HG03432 (cell line): Measurements from ENCODE around the gene SCAND1.
"Not testable (repeated sequence)": the region's sequence is repeated elsewhere in the genome, so short reads cannot be mapped to it uniquely, and the experiment has no call there.

Source experiments
- ATAC-seq: cut with Tn5 transposase; IDR thresholded peaks from one replicate; pipeline ENCODE4 v1.9.1; 2021; ENCODE audit warnings: mild to moderate bottlenecking, moderate library complexity; ENCODE audit not compliant: unreplicated experiment

SCAND1 gene

DNA sequence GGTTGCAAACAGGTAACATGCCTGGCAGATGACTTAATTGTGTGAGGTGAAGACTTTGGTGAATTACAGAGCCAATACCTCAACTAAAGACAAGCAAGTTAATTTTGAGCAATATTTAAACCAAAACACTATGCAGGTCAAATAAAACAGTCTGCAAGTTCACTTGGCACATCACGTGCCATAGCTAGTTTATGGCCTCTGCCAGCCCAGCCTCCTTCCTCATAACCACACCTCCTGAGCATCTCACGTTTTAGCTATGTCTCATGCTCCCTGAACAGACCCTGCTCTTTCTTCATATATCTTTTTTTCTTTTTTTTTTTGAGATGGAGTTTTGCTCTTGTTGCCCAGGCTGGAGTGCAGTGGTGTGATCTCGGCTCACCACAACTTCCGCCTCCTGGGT lies 9.6 kb upstream of the SCAND1 start:
- ATAC-seq: no peak

DNA sequence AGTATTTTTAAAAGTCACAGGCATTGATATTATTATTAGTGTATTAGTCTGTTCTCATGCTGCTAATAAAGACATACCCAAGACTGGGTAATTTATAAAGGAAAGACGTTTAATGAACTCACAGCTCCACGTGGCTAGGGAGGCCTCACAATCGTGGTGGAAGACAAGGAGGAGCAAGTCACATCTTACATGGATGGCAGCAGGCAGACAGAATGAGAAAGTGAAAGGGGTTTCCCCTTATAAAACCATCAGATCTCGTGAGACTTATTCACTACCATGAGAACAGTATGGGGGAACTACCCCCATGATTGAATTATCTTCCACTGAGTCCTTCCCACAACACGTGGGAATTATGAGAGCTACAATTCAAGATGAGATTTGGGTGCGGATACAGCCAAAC lies 5.0 kb upstream of the SCAND1 start:
- not testable (repeated sequence) for ATAC-seq

DNA sequence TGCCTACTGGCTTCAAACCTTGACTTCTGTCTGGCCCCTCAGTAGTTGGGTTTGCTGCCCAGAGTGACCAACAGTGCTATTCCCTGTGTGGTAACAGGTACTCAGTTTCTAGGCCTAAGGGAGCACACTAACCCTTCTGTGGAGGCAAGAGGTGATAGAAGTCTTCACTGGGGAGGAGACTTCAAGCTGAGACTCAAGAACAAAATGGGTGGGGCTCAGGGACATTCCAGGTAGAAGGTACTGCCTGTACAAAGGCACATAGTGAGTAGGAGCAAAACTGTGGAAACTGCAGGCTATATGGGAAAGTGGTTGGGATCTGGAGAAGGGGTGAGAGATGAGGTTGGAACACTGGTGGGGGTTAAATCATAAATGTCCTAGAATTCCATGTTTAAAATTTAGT lies 2.3 kb upstream of the SCAND1 start:
- no peak for ATAC-seq

DNA sequence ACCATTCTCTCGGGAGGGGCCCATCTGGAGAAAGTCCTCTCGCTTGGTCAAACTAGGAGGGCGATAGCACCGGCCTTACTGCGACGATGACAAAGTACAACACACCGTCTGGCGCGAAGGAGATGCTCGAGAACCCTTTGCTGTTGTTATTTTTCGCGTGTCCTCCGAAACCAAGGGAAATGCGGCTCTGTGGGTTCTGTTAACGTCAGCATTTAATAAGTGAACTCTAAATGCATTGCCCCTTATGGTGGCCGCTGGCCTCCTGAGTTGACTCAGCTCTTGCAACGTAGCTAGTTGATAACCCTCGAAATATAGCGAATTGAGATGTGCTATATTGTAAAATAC lies 577 bp upstream of the SCAND1 start:
- no peak for ATAC-seq

DNA sequence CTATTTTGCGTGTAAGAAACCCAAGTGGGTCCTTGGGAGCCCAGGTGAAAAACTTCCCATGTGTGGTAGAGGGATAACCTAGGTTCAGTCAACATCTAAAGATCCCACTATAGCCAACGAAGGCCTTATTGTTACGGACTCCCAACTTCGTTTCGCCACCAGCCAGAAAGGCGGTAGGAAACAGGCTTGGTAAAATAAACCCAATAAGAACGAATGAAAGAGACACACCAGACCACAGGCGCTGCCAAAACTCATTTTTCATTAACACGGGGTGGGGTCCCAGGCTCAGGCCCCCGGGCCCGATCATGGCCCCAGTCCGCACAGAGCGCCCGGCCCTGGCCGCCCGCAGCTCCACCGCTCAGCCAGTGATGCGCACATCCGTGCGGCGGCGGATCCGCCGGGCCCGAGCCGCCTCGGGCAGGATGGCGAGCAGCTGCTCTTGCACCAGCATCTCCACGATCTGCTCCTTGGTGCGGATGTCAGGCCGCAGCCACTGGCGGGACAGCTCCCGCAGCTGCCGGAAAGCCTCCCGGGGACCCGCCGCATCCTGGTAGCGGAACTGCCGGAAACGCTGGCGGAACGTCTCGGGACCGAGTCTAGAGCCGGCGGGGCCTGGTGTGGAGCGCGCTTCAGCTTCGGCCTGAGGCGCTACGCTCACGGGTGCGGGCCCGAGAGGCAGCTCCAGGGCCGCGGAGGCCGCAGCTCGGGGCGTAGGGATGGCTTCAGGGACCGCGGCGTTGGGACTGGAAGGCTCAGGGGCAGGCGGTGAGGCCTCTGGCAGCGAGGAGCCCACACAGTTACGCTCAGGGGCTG lies 709 bp downstream of the SCAND1 start:
- ATAC-seq: peak; percentile 36

DNA sequence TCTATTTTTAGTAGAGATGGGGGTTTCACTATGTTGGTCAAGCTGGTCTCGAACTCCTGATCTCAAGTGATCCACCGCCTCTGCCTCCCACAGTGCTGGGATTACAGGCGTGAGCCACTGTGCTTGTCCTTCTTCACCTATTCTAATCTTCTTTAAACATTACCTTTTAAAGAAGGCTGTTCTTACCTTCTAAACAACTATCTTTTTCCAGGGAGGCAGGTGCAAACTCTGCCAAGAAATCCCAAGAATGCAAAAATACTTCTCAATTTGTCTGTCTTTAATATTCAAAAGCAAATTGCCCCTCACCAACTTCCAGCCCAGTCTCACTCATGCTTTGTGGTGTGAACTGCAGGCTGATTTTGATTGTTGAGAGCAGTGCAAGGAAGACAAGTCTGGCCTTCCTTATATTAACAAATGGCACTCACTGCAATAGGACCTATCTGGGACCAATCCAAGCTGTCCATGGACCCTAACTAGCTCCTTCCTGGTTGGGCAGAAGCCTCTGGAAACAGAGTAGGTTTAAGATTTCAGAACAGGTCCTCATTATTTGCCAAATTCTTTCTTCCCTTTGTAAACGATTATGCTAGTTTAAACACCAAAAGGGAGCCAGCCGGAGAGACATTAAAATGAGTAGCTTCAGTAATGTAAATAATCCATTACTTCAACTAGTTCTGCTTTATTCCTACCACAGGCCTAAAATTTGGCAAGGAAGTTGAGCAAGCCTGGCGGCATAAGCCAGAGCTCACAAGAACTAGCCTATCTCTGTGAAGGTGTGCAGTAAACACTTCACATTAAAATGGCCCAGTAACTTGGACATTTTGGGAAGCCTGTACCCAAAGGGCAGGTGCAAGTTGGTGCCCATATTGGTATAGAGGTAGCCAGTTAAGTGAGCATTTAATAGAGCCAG lies 1.6 kb downstream of the SCAND1 start:
- no peak for ATAC-seq

DNA sequence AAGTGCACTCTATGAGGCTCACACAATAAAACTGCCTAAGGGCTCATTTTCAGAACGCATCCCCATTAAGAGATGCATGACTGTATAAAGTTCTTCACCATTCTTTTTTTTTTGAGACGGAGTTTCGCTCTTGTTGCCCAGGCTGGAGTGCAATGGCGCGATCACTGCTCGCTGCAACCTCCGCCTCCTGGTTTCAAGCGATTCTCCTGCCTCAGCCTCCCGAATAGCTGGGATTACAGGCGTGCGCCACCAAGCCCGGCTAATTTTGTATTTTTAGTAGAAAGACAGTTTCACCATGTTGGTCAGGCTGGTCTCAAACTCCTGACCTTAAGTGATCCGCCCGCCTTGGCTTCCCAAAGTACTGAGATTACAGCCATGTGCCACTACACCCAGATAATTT lies 2.2 kb downstream of the SCAND1 start:
- ATAC-seq: not testable (repeated sequence)

DNA sequence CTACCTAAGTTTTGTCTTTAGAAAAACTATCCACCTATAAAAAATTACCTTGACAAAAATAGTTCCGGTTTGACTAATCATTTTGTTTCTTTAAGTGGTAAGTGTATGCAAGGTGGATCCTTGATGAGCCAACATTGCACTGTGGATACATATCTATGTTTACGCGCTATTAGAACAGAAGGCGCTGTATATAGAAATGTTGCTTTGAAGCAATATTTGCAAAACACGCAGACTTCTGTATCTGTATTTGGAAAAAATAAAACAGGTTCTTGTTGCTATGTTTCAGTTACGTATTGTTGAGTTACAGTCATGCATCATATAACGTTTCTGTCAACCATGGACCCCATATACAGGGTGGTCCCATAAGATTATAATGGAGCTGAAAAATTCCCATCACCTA lies 4.2 kb downstream of the SCAND1 start:
- ATAC-seq: no peak

DNA sequence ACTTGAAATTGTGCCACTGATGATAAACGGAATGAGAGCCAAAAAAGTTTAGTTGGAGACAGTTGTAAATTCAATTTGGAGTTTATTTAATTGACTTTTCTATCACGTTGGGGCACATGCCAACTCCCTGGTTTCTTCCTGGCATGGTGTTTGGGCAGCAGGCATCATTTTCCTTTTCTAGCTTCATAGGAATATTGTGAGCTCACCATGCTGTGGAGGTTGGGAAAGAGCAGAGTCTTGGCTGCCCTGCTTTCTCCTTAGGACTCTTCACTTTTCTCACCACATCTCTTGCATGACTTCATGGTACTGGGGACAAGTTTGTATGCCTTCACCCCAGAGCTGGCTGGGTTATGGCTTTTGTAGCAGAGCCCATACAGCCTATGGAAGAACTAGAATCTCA lies 6.4 kb downstream of the SCAND1 start:
- ATAC-seq: no peak

DNA sequence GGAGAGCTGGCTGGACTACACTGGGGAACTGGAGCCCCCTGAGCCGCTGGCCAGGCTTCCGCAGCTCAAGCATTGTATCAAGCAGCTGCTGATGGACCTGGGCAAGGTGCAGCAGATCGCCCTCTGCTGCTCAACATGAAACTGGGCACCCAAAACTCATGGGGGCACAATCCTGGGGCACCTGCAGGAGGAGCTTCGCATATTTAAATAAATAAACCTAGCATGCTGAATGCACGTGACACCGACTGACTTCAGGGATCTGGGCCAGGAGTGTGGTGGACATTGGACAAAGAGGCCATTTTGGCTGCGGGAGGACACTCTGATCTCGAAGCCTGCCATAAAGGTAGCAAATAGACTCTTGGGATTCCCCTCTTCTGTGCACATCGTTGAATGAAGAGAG lies 6.8 kb downstream of the SCAND1 start:
- no peak for ATAC-seq

DNA sequence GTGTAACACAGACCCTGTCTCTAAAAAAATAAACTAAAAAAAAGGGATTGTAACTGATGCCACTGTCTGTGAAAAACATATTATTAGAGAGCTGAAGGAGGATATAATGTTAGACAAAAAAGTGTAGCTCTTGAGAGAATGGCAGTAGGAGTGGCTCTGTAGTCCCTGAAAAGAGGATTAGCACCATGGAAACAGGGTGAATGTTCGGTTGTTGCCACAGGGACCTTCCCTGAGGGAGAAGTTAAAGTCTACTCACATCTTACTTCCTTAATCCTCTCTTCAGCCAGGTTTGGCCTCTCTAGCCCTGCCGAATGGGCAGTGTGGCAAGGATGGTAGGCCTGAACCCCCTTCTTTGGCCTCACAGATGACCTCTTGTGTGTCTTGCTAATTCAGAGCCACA lies 12.1 kb downstream of the SCAND1 start:
- no peak for ATAC-seq

DNA sequence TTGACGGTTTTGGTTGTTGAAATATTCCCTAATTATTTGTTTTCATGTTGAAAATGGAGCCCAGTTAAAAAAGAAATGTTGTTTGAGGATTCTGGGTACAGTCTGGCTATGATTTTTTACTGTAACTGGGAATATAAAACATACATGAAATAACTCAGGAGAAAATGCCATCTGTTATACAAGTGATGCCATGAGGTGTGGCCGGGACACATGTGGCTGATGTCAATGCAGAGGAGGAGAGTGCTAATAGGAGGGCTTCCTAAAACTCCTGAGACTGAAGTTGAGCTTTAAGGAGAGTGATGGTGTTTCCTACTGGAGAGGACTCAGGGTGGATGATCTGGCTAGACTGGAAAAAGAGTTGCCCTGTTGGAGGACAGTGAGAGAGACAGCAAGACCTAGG lies 12.7 kb downstream of the SCAND1 start:
- no peak for ATAC-seq

DNA sequence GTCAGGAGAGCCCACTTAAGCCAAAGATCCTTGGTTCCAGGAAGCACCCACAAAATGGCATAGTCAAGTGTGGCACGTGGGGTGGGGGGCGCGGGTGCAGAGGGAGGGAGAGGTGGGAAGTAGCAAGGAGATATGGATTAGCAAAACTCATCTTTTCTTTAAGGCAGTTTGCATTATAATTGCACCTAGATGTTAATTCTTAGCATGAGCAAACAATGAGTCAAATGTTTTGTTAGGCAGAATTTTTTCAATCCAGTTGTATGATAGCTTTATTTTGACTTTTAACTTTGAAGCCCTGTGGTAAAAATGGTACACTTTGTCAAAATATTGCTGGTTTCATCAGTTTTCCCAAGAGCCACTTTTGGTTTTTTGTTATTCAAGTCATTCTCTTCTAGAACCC lies 15.0 kb downstream of the SCAND1 start:
- ATAC-seq: no peak

DNA sequence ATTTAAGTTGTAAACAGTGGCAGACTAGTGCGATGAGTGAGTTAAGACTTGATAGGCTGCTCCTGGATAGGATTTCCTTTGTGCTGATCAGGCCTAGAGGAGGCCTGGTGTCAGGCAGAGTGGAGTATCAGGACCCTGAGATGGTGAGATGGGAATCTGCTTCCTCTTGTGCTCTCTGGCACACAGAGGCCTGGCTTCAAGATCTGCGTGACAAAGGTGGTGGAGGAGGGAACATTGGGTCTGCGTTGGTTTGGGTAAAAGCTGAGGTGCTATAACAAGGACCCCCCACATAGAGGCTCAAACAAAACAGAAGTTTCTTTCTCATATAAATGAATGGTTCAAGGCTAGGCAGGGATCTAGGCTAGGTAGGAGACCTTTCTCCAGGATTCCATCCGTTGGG lies 20.3 kb downstream of the SCAND1 start:
- ATAC-seq: no peak

DNA sequence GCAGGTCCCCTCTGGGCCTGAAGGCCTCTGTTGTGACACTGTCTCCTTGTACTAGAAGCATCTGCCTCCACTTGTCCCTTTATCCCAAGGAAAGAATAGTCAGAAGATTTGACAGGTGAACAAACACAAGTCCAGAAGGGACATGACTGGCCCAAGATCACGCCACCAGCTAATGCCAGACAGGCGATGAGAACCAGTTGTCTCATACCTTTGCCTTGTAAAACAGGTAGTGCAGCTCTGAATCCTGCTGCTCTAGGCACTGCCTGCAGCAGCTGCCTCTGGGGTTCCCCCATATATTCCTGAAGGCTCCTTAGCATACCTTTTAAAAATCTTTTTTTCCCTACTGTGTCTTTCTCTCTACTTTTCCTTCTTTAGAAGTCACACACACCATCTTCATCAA lies 25.0 kb downstream of the SCAND1 start:
- no peak for ATAC-seq

DNA sequence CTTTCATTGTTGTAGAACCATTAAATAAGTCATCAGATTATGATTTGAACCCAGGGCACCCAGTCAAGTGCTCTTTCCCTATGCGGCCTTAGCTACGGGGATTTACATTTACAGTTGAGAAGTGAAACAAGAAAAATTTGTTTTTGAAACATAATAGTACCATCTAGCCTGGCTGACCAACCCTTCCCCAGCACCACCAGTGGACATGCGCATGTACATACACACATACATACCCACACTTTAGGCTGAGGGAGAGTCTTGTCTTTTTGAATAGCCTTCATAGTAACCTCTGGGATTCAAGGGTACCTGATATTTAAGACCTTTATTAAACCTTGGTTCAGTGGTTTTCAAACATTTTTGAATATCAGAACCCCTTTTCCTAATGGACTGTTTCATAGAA lies 33.8 kb downstream of the SCAND1 start:
- ATAC-seq: no peak

DNA sequence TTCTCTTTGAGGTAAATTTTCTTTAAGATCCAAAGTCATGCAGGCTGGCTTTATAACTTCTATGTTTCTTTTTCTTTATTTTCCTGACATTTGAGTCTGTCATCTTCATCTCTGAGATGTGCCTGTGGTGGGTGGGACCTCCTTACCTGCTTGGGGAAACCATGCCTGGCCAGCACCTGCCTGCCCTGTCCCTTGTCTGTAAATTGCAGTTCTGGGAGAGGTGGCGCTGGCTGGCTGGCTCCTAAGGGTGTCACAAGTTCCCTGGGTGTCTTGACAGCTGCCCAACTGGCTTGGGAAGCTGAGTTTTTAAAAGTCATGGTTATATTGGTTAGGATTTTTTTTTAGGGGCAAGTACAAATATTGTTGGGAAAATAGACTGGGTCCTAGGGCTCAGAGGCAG lies 36.3 kb downstream of the SCAND1 start:
- ATAC-seq: no peak

DNA sequence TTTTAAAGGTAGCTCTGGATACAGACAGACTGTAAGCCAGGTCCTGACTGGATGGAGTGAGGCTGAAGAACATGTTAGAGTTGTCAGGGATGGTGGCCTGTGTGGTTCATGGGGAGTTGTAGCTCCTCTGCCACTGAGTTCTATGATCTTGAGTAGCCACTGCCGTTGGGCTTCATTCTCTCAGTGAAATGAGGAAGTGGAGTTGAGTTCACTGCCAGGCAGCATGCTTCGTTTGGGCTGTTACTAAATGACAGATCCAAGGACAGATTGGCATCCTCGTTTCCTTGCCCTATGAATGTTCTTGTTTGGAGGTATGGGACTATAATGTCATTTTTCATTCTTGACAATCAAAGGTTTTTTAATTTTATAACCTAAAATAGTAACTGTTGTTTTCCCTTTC lies 37.2 kb downstream of the SCAND1 start:
- no peak for ATAC-seq

DNA sequence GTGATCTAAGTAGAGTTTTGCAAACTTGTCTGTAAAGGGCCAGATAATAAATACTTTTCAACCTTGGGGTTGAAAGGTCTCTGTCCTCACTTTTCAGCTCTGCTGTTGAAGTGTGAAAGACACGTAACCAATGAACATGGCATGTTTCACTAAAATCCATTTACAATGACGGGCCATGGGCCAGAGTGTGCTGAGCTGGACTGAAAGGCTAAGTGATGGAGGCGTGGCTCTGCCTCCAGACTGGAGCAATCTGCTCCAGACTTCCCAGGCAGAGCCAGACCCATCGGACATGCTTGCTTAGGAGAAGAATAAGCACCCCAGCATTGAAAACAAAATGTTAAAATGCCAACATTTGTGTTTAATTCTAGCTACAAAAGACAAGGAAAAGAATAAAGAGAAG lies 41.4 kb downstream of the SCAND1 start:
- no peak for ATAC-seq

DNA sequence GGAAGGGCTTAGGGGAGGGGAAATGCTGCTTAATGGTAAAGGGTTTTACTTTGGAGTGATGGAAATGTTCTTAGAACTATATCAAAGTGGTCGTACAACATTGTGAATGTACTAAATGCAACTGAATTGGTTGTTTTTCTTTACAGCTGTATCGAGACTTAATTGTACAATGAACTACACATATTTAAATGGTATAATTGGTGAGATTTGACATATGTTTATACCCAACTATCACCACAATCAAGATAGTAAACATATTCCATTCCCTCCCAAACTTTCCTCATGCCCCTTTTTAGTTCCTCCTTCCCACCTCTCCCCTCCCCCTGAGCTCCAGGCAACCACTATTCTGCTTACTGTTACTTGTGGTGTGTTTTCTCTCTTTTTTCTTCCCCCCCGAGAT lies 44.0 kb downstream of the SCAND1 start:
- no peak for ATAC-seq

DNA sequence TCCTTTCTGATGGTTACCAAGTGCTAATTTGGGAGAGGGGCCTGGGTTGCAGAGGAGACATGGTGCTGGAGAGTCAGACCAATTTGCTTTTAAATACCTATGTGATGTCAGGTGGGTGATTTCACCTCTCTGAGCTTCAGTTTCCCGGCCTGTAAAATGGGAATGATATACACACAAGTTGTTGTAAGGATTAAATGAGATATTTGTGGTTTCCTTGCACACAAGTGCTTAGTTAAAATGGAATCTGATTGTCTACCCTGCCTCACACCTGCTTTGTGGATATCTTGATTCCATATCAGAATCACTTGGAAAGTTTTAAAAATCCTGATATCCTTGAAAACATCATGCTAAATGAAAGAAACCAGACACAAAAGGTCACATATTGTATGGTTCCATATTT lies 44.5 kb downstream of the SCAND1 start:
- no peak for ATAC-seq

DNA sequence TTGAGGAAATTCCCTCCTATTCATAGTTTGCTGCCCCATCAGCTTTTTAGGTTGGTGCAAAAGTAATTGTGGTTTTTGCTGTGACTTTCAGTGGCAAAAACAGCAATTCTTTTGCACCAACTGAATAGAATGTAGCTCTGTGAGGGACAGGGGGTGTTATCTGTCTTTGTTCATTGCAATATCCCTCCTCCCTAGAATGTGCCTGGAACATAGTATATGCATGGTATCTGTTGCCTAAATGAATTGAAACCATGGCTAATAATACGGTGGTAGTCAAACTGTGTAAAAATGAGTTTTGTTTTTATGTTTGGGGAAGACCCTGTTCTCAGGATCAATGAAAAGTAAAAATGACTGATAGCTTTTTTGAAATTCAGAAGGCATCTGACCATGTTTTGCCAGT lies 45.1 kb downstream of the SCAND1 start:
- ATAC-seq: no peak
